ENCODE results near the gene CSF2. TPM values are rescaled to one million over a fixed set of nuclear protein-coding genes. Genes with fewer than 3 reads are reported as not detected.

CSF2 gene
- total and polyA plus RNA-seq, 4 donors, result 0.37 to 16.8 (median 8.2) TPM

GRCh38 chr5:132049559-132049958, 24.0 kb upstream of the CSF2 start:
- Histone ChIP-seq H3K4me1 (ENCODE audit: control insufficient read depth in 5 of 5, insufficient read depth in 5 of 5, low read length in 5 of 5) (no peaks in the 10 kb centered on the region), H3K27me3 (ENCODE audit: control insufficient read depth in 3 of 3, insufficient read depth in 3 of 3, low read length in 2 of 3) (no peaks in the 10 kb centered on the region), H3K9ac (ENCODE audit: insufficient read depth in 1 of 2, low read length in 2 of 2) (no peak overlapping the region), H3K36me3 (ENCODE audit: control insufficient read depth in 4 of 4, insufficient read depth in 4 of 4, low read length in 4 of 4) (no peaks in the 10 kb centered on the region), H3K27ac (ENCODE audit: low read depth in 1 of 2, low read length in 1 of 2) (no peak overlapping the region), H3K4me3 (no peak overlapping the region), H3K9me3 (ENCODE audit: control insufficient read depth in 4 of 4, insufficient read depth in 3 of 4, low read length in 3 of 4) (no peaks in the 10 kb centered on the region)
- ATAC-seq (ENCODE audit: insufficient read depth, low FRiP score) (no peak), DNase-seq (no peak)
- 94 to 95% methylated on average over 12 of the region's 12 CpGs for WGBS, 2 donors
- no peak for TF ChIP-seq CTCF (IDR thresholded peaks at IDR 0.05; ENCODE audit: control extremely low read depth, extremely low read depth)

GRCh38 chr5:132050136-132050535, 23.5 kb upstream of the CSF2 start:
- H3K9ac ChIP-seq (ENCODE audit: insufficient read depth in 1 of 2, low read length in 2 of 2), result no peak overlapping the region
- no peak for TF ChIP-seq CTCF (IDR thresholded peaks at IDR 0.05; ENCODE audit: control extremely low read depth, extremely low read depth)

GRCh38 chr5:132050661-132051552, 22.7 kb upstream of the CSF2 start:
- WGBS, 2 donors, result 84 to 90% methylated on average over 9 of the region's 9 CpGs
- H3K27ac ChIP-seq (ENCODE audit: low read depth in 1 of 2, low read length in 1 of 2), result no peak overlapping the region
- no peak overlapping the region for H3K4me3 ChIP-seq
- no peaks in the 10 kb centered on the region for H3K27me3 ChIP-seq (ENCODE audit: control insufficient read depth in 3 of 3, insufficient read depth in 3 of 3, low read length in 2 of 3)
- no peaks in the 10 kb centered on the region for H3K9me3 ChIP-seq (ENCODE audit: control insufficient read depth in 4 of 4, insufficient read depth in 3 of 4, low read length in 3 of 4)
- DNase-seq (no peak), ATAC-seq (ENCODE audit: insufficient read depth, low FRiP score) (no peak)
- H3K36me3 ChIP-seq (ENCODE audit: control insufficient read depth in 4 of 4, insufficient read depth in 4 of 4, low read length in 4 of 4), result no peaks in the 10 kb centered on the region
- TF ChIP-seq CTCF (IDR thresholded peaks at IDR 0.05; ENCODE audit: control extremely low read depth, extremely low read depth), result no peak
- H3K4me1 ChIP-seq (ENCODE audit: control insufficient read depth in 5 of 5, insufficient read depth in 5 of 5, low read length in 5 of 5), result no peaks in the 10 kb centered on the region
- no peak overlapping the region for H3K9ac ChIP-seq (ENCODE audit: insufficient read depth in 1 of 2, low read length in 2 of 2)

More at GRCh38 chr5:132050136-132050535, 23.5 kb upstream of the CSF2 start:
- Histone ChIP-seq H3K4me1 (ENCODE audit: control insufficient read depth in 5 of 5, insufficient read depth in 5 of 5, low read length in 5 of 5) (no peaks in the 10 kb centered on the region), H3K36me3 (ENCODE audit: control insufficient read depth in 4 of 4, insufficient read depth in 4 of 4, low read length in 4 of 4) (no peaks in the 10 kb centered on the region), H3K9me3 (ENCODE audit: control insufficient read depth in 4 of 4, insufficient read depth in 3 of 4, low read length in 3 of 4) (no peaks in the 10 kb centered on the region), H3K4me3 (no peak overlapping the region), H3K27ac (ENCODE audit: low read depth in 1 of 2, low read length in 1 of 2) (no peak overlapping the region), H3K27me3 (ENCODE audit: control insufficient read depth in 3 of 3, insufficient read depth in 3 of 3, low read length in 2 of 3) (no peaks in the 10 kb centered on the region)
- DNase-seq (no peak), ATAC-seq (ENCODE audit: insufficient read depth, low FRiP score) (no peak)
- WGBS, 2 donors, result 32 to 54% methylated on average over 5 of the region's 5 CpGs

Data from lung (tissue), 12 donors.